Panc1 (cell line): ENCODE measurements around the gene TMEM25. TPM values are rescaled to one million over a fixed set of nuclear protein-coding genes. Genes with fewer than 3 reads are reported as not detected.

ENCODE experiments used
- ATAC-seq: fragments of 200-7000 bp; cut with Tn5 transposase; 2 replicates; pipeline ENCODE4 v1.9.1; 2020; ENCODE audit warnings: mild to moderate bottlenecking, moderate library complexity
- BruUV-seq: library from RNA; stranded (reverse); fragments of 400-500 nt; replicated peaks from 2 replicates; lab custom pipeline; 2021; lab: Mats Ljungman, UMichigan
- CTCF ChIA-PET: fragments of 300-600 bp; sonication (Branson Sonifier 250); formaldehyde crosslinking; loops from one replicate; lab custom pipeline; 2022; ENCODE audit warnings: antibody characterized with exemption; lab: Charles Lee
- POLR2A ChIA-PET: fragments of 300-600 bp; sonication (Branson Sonifier 250); formaldehyde crosslinking; loops from one replicate; lab custom pipeline; 2022; ENCODE audit warnings: antibody characterized with exemption; lab: Charles Lee
- DNase-seq: peaks from one replicate; pipeline ENCODE4 v3.0.0-alpha.2; 2010; ENCODE audit warnings: low read depth, low spot score
- H3K27ac ChIP-seq: 2 replicates; pipeline ENCODE4 v1.5.1; 2011; ENCODE audit warnings: mild to moderate bottlenecking, low read length, inconsistent platforms
- H3K27me3 ChIP-seq: fragments of 200-500 bp; sonication (Bioruptor generic); 2 replicates; pipeline ENCODE4 v1.6.0; 2014; ENCODE audit warnings: low read length, inconsistent platforms; ENCODE audit not compliant: control insufficient read depth, insufficient read depth
- H3K36me3 ChIP-seq: fragments of 200-500 bp; sonication (Bioruptor generic); 2 replicates; pipeline ENCODE4 v1.5.1; 2014; ENCODE audit warnings: inconsistent platforms, mild to moderate bottlenecking, low read length, moderate library complexity; ENCODE audit not compliant: control insufficient read depth, insufficient read depth
- H3K4me1 ChIP-seq: 2 replicates; pipeline ENCODE4 v1.5.1; 2011; ENCODE audit warnings: inconsistent platforms, mild to moderate bottlenecking, low read length, moderate library complexity; ENCODE audit not compliant: control insufficient read depth, insufficient read depth
- H3K4me3 ChIP-seq, 2 experiments: 2 replicates each; pipeline ENCODE4 v1.5.1; 2011 to 2012; ENCODE audit warnings: low read depth in 2 of 2, low read length in 2 of 2, mild to moderate bottlenecking in 2 of 2, inconsistent platforms in 1 of 2, moderate library complexity in 1 of 2
- H3K9me3 ChIP-seq: fragments of 200-500 bp; sonication (Bioruptor generic); 2 replicates; pipeline ENCODE4 v1.5.1; 2014; ENCODE audit warnings: low read depth, mild to moderate bottlenecking, inconsistent platforms, low read length, moderate library complexity; ENCODE audit not compliant: control insufficient read depth, insufficient read depth
- CTCF ChIP-seq: fragments of 450-650 bp; IDR thresholded peaks from 2 replicates; pipeline ENCODE4 v1.5.1; 2017; ENCODE audit warnings: mild to moderate bottlenecking
- POLR2AphosphoS5 ChIP-seq: IDR thresholded peaks from 2 replicates; pipeline ENCODE4 v1.6.1; 2012; ENCODE audit warnings: mild to moderate bottlenecking, low read depth, low read length, moderate library complexity
- REST ChIP-seq, 2 experiments: IDR thresholded peaks; 2 replicates each; pipeline ENCODE4 v1.6.1; 2011 to 2012; ENCODE audit warnings: low read depth in 2 of 2, control low read depth in 1 of 2, low read length in 1 of 2, mild to moderate bottlenecking in 1 of 2, moderate library complexity in 1 of 2; ENCODE audit not compliant: insufficient read depth in 1 of 2
- SIN3A ChIP-seq: IDR thresholded peaks from 2 replicates; pipeline ENCODE4 v1.6.1; 2012; ENCODE audit warnings: low read depth, mild to moderate bottlenecking, low read length, moderate library complexity, borderline replicate concordance; ENCODE audit not compliant: insufficient read depth
- TCF7L2 ChIP-seq: IDR thresholded peaks from 2 replicates; pipeline ENCODE4 v1.6.1; 2011; ENCODE audit warnings: mild to moderate bottlenecking, low read depth, low read length, inconsistent platforms
- in situ Hi-C: cut with HindIII; loops from 2 replicates; pipeline ENCODE4 v1.10.0; 2016; ENCODE audit warnings: low sequenced_read_pairs, low pct_unique_long_range_greater_than_20kb
- intact Hi-C: fragments of 100-400 bp; cut with micrococcal nuclease; formaldehyde crosslinking; loops from one replicate; pipeline ENCODE4 v1.10.0; 2022; ENCODE audit not compliant: unreplicated experiment
- total RNA-seq: library from RNA; stranded (reverse); gene quantifications from one replicate; pipeline ENCODE4 v1.2.1, GENCODE V29; 2021; ENCODE audit not compliant: unreplicated experiment

TMEM25 gene
- total RNA-seq, 1 experiment from 2014 or later, result 6.7 TPM

GRCh38 chr11:118485273-118485672, 45.7 kb upstream of the TMEM25 start:
- in situ Hi-C loops (no loop called here), intact Hi-C loops (loop anchor here (10.0 kb wide), 1 partner anchor 290 kb away; no protein-coding TSS in a partner anchor)
- ChIA-PET CTCF (no interaction called here), POLR2A (interaction anchor here (0.7 kb wide), 1 partner anchor 125 kb away, joined by 3 read pairs; no protein-coding TSS in a partner anchor)
- Histone ChIP-seq H3K36me3 (peaks cover 63% of the 10 kb centered on the region), H3K27ac (no peak overlapping the region), H3K27me3 (no peaks in the 10 kb centered on the region), H3K4me1 (no peaks in the 10 kb centered on the region), H3K9me3 (no peaks in the 10 kb centered on the region), H3K4me3 (no peak overlapping the region)
- no peak for ATAC-seq
- DNase-seq, result no peak
- no peak for TF ChIP-seq TCF7L2
- TF ChIP-seq REST (IDR thresholded peaks at IDR 0.05; ENCODE audit: insufficient read depth in 1 of 2, low read depth in 2 of 2, low read length in 1 of 2), result no peak
- TF ChIP-seq CTCF, result no peak
- no peak for TF ChIP-seq SIN3A
- TF ChIP-seq POLR2AphosphoS5, result no peak
- BruUV-seq, result TSS peak; percentile 46

GRCh38 chr11:118488480-118489109, 42.4 kb upstream of the TMEM25 start:
- TF ChIP-seq SIN3A (no peak), TCF7L2 (no peak), POLR2AphosphoS5 (0 out of 2 replicates have a peak, but pooled peaks have one; percentile 24), REST (IDR thresholded peaks at IDR 0.05; ENCODE audit: insufficient read depth in 1 of 2, low read depth in 2 of 2, low read length in 1 of 2) (no peak), CTCF (peak; percentile 93)
- BruUV-seq, result no TSS peak
- DNase-seq (peak; percentile 59), ATAC-seq (peak; percentile 86)
- no peaks in the 10 kb centered on the region for H3K4me1 ChIP-seq
- no peak overlapping the region for H3K27ac ChIP-seq
- peaks cover 69% of the 10 kb centered on the region for H3K36me3 ChIP-seq
- no peak overlapping the region for H3K4me3 ChIP-seq
- intact Hi-C loops (loop anchor here (1.0 to 10.0 kb wide), 2 partner anchors 87 to 294 kb away; partner anchors contain the start of gene ATP5MG), in situ Hi-C loops (no loop called here)
- ChIA-PET POLR2A (no interaction called here), CTCF (no interaction called here)
- no peaks in the 10 kb centered on the region for H3K9me3 ChIP-seq
- no peaks in the 10 kb centered on the region for H3K27me3 ChIP-seq
